Measurements from ENCODE around the gene DCP1B.

DCP1B gene

GRCh38 chr12:2017546-2018337, 13.5 kb upstream of the DCP1B start:
- DNase-seq (ENCODE audit: low read depth, low spot score), result no peak

GRCh38 chr12:2016862-2017545, 12.7 kb upstream of the DCP1B start:
- DNase-seq (ENCODE audit: low read depth, low spot score), result no peak

- no peak for DNase-seq (ENCODE audit: low read depth, low spot score)
These were observed 10.0 kb upstream of the DCP1B start for GRCh38 chr12:2014231-2014630.

DNA sequence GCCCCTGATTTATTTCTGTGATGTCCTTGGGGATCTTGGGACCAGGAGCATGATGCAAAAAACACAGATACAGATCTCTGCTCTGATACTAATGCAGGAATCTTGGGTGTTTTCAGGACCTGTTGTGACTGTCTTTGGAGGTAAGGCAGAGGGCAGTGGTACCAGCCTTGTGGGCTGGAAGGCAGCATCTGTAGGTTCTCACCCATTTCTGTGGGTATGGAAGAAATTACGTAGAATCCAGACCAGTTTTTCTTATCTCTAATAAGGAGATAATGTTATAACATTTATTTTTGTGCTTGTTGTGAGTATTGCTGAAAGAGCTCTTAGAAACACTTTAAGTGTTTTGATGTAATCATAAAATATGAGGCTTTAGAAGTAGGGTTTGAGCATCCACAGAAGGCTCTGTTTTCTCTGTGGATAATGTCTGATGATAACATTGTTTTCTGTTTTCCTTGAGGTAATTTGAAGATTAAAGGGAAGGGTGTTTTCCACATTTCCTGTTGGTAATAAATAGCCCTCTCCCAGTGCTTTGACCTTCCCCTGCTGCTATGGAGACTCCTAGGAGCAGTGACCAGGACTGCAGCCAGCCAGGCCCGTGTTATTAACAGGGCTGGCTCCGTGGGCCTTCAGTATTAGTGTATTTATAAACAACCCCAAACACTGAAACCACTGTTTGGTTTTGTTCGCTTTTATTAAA, 9.4 kb upstream of the DCP1B start:
- no peak for DNase-seq (ENCODE audit: low read depth, low spot score)

DNA sequence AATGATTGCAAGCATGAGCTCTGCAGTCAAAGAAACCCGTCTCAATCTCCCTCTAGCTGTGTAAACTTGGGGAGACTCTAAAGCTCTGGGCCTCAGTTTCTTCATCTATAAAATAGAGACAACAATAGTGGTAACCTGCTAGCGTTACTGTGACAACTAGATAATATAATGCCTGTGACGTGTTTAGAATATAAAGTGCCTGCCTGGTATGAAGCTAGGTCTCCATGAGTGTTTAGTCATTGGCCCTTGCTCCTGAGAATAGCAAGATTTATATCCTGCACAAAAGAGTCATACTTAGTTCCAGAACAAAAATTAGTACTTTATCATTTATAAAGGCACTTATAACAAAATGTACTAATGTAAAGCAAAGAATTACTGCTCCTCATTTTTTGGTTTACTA, 8.8 kb upstream of the DCP1B start:
- no peak for DNase-seq (ENCODE audit: low read depth, low spot score)

- no peak for DNase-seq (ENCODE audit: low read depth, low spot score)
These were observed 7.7 kb upstream of the DCP1B start for GRCh38 chr12:2011643-2012607.

DNA sequence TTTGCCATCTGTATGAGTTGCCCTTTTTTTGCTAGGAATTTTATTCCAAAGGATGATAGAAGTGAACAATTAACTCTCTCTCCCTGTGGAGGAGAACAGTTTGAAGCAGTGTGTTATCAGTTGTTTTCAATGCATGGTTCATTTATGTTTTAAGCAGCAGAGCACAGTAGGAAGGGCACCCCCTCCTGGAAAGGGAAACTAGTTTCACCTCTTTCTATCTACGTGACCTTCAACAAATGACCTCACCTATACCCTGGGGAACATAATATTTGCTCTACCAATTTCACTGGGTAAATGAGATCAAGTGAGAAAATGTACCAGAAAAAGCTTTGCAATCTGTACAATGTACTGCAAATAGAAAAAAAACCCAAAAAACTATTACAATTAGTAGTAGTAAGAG, 5.4 kb upstream of the DCP1B start:
- no peak for DNase-seq (ENCODE audit: low read depth, low spot score)

GRCh38 chr12:2008677-2009076, 4.4 kb upstream of the DCP1B start:
- DNase-seq (ENCODE audit: low read depth, low spot score), result no peak

GRCh38 chr12:2003676-2004112, 563 bp downstream of the DCP1B start:
- DNase-seq (ENCODE audit: low read depth, low spot score), result no peak

- DNase-seq (ENCODE audit: low read depth, low spot score), result no peak
These were observed 8.9 kb downstream of the DCP1B start for GRCh38 chr12:1995205-1995896.

DNA sequence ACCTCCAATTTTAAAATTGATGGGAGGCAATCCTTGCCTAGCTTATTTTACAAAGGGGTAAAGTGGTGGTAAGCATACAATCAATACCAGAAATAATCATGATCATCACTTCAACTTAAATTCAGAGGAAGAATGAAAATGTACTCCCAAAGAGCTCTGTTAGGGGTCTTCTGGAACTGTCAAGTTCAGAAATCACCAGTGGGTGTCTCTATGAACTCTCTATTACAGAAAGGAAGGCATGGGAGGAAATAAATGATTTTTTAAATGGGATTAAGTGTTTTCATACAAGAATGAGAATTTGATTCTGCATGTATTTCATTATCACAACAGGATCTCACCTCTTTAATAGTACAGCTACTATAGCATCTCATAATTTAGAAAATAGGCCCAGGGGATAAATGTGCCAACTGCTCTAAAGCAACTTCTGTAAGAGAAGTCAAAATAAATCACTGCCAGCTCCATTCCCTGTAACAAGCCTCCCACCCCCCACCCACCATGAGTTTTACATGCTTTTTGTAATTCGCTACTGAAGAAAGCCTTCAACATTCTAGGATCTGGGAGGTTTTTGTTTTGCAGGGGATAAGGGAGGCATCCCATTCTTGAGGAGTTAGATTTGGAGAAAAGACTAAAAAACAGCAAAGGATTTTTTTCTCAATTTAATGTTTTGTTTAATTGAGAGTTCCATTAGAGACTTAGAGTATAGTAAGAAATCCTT, 9.7 kb downstream of the DCP1B start:
- DNase-seq (ENCODE audit: low read depth, low spot score), result no peak

DNA sequence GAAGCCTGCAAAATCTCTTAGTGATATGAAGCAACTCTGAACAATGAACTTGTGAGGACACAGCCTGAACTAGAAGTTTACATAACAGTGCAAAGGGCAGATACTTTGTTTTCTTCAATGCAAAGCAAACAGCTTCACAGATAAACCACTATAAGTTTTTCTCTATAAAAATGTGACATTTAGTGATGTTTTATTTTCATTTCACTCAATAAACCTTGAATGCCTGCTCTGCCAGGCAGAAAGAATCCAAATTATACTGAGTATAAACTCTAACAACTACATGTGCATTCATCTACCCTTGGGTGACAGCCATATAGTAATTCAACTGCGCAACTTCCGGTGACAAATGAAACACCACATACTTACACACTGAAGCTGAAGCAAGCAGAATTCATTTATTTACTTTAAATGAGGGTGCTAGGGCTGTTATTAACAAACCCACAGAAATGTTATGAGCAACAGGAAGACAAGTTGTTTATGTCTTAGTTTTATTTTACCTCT, 10.3 kb downstream of the DCP1B start:
- peak; percentile 9 for DNase-seq (ENCODE audit: low read depth, low spot score)

DNA sequence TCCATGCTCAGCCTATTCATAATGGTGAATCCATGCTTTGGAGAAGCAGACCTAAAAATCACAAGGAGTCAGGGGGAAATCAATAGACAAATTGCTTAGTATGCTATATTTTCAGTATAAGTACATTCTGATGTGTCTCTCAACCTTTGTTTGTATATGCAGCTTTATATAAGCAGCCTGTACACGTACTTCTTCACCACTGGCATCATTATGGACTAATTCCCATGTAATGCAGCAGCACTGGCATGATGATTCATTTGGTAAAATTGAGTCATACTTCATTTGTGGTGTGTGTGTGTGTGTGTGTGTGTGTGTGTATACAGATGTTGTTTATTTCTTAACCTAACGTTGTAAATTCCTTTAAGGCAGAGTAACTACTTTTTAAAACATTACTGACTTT, 10.9 kb downstream of the DCP1B start:
- no peak for DNase-seq (ENCODE audit: low read depth, low spot score)

GRCh38 chr12:1992732-1993131, 11.5 kb downstream of the DCP1B start:
- DNase-seq (ENCODE audit: low read depth, low spot score), result no peak

DNA sequence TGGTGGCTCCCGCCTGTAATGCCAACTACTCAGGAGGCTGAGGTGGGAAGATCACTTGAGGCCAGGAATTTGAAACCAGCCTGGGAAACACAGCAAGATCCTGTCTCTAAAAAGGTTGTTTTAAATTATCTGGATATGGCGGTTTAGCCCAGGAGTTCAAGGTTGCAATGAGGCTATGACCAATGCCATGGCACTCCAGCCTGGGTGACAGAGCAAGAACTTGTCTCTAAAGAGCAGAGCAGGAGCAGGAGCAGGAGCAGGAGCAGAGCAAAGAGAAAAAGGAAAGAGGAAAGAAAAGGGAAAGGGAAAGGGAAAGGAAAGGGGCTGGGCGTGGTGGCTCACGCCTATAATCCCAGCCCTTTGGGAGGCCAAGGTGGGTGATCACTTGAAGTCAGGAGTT, 15.1 kb downstream of the DCP1B start:
- DNase-seq (ENCODE audit: low read depth, low spot score), result no peak

- DNase-seq (ENCODE audit: low read depth, low spot score), result no peak
These were observed 19.5 kb downstream of the DCP1B start for GRCh38 chr12:1984759-1985158.

DNA sequence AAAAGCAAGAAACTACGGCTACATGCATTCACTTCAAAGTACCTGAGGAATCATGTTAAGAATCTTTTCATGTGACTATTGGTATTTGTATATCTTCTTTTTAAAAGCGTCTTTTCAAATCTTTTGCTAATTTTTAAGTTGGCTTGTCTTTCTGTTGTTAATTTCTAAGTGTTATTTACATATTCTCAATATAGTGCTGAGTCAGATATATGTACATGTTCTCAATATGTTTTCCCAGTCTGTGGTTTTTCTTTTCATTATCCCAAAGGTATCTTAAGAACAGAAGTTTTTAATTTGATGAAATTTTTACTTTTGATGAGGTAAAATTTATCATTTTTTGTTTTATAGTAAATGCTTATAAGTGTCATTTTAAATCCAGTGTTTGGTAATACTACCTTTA, 24.0 kb downstream of the DCP1B start:
- no peak for DNase-seq (ENCODE audit: low read depth, low spot score)

DNA sequence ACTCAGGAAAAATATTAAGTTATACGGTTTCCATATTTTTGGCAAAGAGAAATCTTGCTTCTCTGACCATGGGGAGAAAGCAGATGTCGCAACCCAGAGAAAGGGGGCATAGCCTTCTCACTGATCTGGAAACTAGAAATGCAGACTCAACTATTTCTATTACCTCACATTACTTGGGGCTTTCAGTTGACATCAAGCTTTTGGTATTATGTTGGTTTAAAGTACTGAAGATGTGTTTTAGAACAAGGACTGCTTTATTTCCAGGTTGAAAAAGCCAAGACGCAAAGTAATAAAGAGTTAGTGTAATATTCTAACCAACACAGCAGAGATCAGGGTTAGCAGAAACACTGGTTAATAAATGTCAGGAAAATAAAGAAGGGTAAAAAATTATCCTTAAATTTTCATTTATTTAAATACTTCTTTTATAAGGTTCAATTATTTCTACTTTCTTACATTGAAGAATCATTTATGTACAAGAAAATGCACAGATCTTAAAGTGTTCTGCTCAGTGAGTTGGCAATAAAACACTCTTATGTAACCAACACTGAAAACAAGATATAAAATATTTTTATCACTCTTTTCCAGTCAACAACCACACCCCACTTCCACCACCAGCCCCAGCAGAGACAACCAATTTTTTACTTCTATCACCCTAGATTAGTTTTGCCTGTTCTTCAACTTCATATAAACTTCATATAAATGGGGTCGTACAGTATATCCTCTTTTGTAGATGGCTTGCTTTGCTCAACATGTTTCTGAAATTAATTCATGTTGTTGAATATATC, 26.0 kb downstream of the DCP1B start:
- DNase-seq (ENCODE audit: low read depth, low spot score), result no peak

DNA sequence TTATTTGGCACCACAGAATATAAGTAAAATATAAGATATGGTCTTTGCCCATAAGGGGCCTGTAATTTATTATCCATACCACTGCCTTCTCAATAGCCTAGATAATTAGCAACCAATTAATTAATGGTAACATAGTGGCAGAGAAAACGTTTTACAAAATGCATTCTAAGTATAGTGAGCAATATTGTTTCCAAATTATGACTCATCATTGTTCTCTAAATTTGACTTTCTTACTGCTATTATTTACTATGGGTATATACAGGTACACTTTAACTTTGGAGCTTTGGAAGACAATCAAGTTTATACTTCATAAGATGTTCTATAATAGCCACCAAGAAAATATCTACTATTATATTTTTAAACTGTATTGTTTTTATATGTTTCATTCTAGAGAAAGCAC, 26.7 kb downstream of the DCP1B start:
- DNase-seq (ENCODE audit: low read depth, low spot score), result no peak

Measured in activated CD4-positive, CD25-positive, alpha-beta regulatory T cell treated with anti-CD3 and anti-CD28 coated beads, Interleukin-2, amount 50 U/mL, for 16 hours (primary cell).